NCI-H2029 treated with DMSO at 0.1 percent for 48 hours (cell line): Measurements from ENCODE around the gene CLSTN1.
"Not testable (repeated sequence)": the region's sequence is repeated elsewhere in the genome, so short reads cannot be mapped to it uniquely, and the experiment has no call there.

Experiments used
- DNase-seq: peaks from one replicate; lab custom pipeline; 2025; lab: John Stamatoyannopoulos, UW

Gene CLSTN1

GRCh38 chr1:9729523-9729922, 94.2 kb downstream of the CLSTN1 start:
- no peak for DNase-seq

DNA sequence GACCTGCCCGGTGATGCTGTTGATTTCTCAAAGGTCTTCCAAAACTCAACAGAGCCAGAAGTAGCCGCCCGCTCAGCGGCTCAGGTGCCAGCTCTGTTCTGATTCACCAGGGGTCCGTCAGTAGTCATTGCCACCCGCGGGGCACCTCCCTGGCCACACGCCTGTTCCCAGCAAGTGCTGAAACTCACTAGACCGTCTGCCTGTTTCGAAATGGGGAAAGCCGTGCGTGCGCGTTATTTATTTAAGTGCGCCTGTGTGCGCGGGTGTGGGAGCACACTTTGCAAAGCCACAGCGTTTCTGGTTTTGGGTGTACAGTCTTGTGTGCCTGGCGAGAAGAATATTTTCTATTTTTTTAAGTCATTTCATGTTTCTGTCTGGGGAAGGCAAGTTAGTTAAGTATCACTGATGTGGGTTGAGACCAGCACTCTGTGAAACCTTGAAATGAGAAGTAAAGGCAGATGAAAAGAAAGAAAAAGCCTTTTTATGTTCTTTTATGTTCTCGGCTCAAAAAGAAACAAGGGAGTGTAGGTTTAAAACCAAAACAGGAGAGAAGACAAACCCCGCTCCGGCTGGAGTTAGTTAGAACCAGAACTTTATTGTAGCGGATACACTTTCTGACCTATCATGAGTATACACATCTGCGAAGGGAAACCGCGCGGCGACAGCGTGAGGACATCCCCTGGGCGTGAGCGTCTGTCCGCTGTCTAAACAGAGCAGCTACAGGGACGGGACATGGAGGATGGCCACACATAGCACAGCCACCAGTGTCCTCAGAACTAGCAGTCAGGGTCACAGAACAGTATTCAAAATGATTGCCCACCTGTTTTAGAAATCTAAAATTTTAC, 95.1 kb downstream of the CLSTN1 start:
- no peak for DNase-seq

DNA sequence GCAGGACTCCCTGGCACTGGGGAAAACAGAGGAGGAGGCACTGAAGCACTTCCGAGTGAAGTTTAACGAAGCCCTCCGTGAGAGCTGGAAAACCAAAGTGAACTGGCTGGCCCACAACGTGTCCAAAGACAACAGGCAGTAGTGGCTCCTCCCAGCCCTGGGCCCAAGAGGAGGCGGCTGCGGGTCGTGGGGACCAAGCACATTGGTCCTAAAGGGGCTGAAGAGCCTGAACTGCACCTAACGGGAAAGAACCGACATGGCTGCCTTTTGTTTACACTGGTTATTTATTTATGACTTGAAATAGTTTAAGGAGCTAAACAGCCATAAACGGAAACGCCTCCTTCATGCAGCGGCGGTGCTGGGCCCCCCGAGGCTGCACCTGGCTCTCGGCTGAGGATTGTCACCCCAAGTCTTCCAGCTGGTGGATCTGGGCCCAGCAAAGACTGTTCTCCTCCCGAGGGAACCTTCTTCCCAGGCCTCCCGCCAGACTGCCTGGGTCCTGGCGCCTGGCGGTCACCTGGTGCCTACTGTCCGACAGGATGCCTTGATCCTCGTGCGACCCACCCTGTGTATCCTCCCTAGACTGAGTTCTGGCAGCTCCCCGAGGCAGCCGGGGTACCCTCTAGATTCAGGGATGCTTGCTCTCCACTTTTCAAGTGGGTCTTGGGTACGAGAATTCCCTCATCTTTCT, 96.7 kb downstream of the CLSTN1 start:
- DNase-seq: no peak

GRCh38 chr1:9726406-9726805, 97.4 kb downstream of the CLSTN1 start:
- DNase-seq: no peak

GRCh38 chr1:9724706-9725476, 98.9 kb downstream of the CLSTN1 start:
- no peak for DNase-seq

DNA sequence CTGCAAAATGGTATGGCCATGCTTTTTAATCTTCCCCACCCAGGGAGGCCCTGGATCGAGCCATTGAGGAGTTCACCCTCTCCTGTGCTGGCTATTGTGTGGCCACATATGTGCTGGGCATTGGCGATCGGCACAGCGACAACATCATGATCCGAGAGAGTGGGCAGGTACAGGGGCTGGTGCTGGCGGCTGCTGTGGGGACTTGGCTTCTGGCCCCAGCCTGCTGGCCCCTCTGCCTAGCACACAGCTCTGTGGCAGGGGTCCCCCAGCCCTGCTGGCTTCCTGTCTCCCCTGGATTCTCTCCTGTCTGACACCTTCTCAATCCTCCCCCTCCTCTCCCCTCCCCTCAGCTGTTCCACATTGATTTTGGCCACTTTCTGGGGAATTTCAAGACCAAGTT, 99.8 kb downstream of the CLSTN1 start:
- no peak for DNase-seq

DNA sequence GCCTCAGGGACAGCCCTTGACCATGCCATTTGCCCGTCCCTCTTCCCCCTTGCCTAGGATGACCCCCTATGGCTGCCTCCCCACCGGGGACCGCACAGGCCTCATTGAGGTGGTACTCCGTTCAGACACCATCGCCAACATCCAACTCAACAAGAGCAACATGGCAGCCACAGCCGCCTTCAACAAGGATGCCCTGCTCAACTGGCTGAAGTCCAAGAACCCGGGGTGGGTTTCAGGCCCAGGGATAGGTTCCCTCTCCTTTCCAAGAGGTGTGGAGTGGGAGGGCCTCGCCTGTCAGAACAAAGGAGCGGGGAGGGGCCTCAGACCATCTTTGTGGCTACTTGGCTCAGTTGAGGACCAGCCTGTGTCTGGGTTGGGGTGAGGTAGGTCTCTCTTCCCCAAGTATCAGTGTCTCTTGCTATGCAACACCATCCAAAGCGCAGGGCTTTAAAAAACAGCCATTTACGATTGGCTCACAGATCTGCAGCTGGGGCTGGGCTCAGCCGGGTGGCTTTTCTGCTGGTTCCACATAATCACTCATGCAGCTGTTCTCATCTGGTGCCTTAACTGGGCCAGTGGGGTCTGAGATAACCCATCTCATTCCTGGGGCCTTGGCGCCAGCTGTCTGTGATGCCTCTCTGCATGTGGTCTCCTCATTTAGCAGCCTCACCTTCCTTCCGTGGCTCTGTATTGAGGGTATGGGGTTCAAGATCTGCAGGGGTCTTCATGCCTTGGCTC, 100.5 kb downstream of the CLSTN1 start:
- DNase-seq: no peak

DNA sequence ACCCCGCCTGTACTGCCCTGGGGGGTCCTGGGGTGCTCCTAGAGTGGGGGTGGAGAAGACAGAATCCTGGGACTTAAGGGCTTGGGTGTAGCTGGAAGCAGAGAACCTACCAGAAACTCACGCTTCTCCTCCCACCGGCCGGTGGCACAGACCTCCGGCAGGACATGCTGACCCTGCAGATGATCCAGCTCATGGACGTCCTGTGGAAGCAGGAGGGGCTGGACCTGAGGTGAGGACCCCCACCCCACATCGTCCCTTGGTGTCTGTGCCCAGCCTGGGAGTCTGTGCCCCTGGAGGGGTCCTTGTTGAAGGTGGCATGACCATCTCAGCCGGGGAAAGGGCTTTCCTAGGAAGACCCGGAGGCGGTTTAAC, 101.4 kb downstream of the CLSTN1 start:
- DNase-seq: no peak

GRCh38 chr1:9721606-9722377, 102.0 kb downstream of the CLSTN1 start:
- no peak for DNase-seq

GRCh38 chr1:9720785-9721605, 102.8 kb downstream of the CLSTN1 start:
- DNase-seq: no peak

DNA sequence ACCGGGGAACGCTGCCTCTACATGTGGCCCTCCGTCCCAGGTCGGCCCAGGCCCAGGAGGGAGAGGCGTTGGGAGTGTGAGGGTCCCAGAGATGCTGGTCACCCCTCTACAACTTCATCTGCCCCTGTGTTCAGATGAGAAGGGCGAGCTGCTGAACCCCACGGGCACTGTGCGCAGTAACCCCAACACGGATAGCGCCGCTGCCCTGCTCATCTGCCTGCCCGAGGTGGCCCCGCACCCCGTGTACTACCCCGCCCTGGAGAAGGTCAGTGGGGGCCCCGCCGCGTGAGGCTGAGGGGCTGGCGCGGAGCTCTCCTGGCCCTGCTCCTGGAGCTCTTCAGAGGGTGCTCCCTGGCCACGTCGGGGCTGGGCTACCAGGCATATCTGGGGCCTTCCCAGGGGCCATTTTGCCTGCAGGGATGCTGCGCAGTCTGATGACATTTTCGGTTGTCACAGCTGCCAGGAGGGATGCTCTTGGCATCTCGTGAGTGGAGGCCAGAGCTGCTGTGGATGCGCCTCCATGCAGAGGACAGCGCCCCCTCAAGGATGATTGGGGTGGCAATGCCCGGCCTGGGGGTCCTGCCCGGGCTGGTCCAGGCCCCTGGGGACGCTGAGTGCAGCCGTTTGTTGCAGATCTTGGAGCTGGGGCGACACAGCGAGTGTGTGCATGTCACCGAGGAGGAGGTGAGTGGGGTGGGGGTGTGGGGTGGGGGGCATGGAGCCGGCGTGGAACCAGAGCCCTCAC, 103.6 kb downstream of the CLSTN1 start:
- DNase-seq: no peak

- no peak for DNase-seq
These were observed 105.6 kb downstream of the CLSTN1 start for GRCh38 chr1:9718006-9718680.

- DNase-seq: no peak
These were observed 106.4 kb downstream of the CLSTN1 start for GRCh38 chr1:9717193-9718005.

DNA sequence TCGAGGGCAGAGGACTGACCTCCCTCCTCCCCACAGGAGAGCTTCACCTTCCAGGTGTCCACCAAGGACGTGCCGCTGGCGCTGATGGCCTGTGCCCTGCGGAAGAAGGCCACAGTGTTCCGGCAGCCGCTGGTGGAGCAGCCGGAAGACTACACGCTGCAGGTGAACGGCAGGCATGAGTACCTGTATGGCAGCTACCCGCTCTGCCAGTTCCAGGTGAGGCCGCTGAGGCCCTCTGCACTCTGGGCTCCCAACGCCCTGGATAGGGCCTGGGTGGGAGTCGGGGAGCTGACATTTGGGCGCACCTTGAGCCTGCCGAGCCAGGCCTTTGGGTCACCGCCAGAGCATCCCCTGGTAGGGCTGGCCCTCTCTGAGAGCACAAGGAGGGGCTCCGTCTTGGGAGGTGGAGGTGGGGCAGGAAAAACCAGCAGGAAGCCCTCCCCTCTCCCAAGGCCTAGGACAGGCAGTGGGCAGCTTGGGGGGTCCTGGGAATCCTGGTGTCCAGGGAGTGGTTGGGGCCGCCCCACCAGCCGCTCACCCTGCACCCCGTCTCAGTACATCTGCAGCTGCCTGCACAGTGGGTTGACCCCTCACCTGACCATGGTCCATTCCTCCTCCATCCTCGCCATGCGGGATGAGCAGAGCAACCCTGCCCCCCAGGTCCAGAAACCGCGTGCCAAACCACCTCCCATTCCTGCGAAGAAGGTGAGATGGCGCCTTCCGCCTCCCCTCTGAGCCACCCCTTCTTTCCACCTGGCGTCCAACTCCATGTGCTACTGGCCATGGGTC, 107.2 kb downstream of the CLSTN1 start:
- DNase-seq: no peak

GRCh38 chr1:9715536-9716226, 108.1 kb downstream of the CLSTN1 start:
- no peak for DNase-seq

- no peak for DNase-seq
These were observed 109.5 kb downstream of the CLSTN1 start for GRCh38 chr1:9714257-9714718.

DNA sequence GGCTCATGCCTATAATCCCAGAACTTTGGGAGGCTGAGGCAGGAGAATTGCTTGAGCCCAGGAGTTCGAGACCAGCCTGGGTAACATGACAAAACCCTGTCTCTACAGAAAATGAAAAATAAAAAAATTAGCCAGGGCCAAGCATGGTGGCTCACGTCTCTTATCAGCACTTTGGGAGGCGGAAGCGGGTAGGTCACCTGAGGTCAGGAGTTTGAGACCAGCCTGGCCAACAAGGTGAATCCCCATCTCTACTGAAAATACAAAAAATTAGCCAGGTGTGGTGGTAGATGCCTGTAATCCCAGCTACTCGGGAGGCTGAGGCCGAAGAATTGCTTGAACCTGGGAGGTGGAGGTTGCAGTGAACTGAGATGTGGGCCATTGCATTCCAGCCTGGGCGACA, 111.0 kb downstream of the CLSTN1 start:
- DNase-seq: not testable (repeated sequence)
